ENCODE measurements around the gene PDE6A. TPM values are rescaled to one million over a fixed set of nuclear protein-coding genes. Genes with fewer than 3 reads are reported as not detected.

PDE6A gene
- total and polyA plus RNA-seq, 2 donors (not counting 3 experiments of a cell fraction or from before 2014, with no cell fraction given) = not detected

- Histone ChIP-seq H3K27ac (ENCODE audit: insufficient read depth, low read depth, low read length) (no peak overlapping the region), H3K4me1 (ENCODE audit: control insufficient read depth, extremely low read depth, insufficient read depth, low read length) (no peaks in the 10 kb centered on the region), H4K20me1 (replicated peaks; ENCODE audit: control insufficient read depth, extremely low read depth, insufficient read depth, low read length) (no peaks in the 10 kb centered on the region), H3K4me3 (replicated peaks in 1 of 3; ENCODE audit: insufficient read depth in 1 of 3, low read depth in 1 of 3, low read length in 3 of 3) (no peak overlapping the region), H3K9me1 (replicated peaks; ENCODE audit: control insufficient read depth, extremely low read depth, insufficient read depth, low read length) (no peaks in the 10 kb centered on the region), H3K9me3 (replicated peaks; ENCODE audit: control insufficient read depth, insufficient read depth, low read length) (no peaks in the 10 kb centered on the region), H3K4me2 (ENCODE audit: insufficient read depth, low read length) (no peak overlapping the region), H3K27me3 (ENCODE audit: control insufficient read depth in 2 of 2, insufficient read depth in 2 of 2, low read length in 2 of 2) (no peaks in the 10 kb centered on the region), H3K9ac (replicated peaks; ENCODE audit: extremely low read depth, insufficient read depth, low read length) (no peak overlapping the region), H3K79me2 (ENCODE audit: control insufficient read depth, insufficient read depth, low read length) (no peaks in the 10 kb centered on the region), H2AFZ (ENCODE audit: low read depth, low read length) (no peak overlapping the region), H3K36me3 (ENCODE audit: control insufficient read depth in 2 of 2, extremely low read depth in 1 of 2, insufficient read depth in 2 of 2, low read length in 2 of 2) (no peaks in the 10 kb centered on the region)
- CTCF ChIA-PET = interaction anchor here (0.9 to 13.6 kb wide), 3 partner anchors 23 to 135 kb away, joined by 3 to 149 read pairs (median 7); no protein-coding TSS in a partner anchor
- dilution Hi-C loops (cut with MboI; ENCODE audit: extremely low pct_ligation_motif_present, low sequenced_read_pairs) = no loop called here
- POLR2A ChIA-PET = interaction anchor here (1.0 kb wide), 1 partner anchor 31 kb away, joined by 3 read pairs; the partner anchor contains the start of genes HMGXB3 and TIGD6
- DNase-seq (ENCODE audit: low read depth, low spot score) (no peak), FAIRE-seq (no peak)
- intact Hi-C loops (cut with micrococcal nuclease) = no loop called here
- TF ChIP-seq, protein P1, sequence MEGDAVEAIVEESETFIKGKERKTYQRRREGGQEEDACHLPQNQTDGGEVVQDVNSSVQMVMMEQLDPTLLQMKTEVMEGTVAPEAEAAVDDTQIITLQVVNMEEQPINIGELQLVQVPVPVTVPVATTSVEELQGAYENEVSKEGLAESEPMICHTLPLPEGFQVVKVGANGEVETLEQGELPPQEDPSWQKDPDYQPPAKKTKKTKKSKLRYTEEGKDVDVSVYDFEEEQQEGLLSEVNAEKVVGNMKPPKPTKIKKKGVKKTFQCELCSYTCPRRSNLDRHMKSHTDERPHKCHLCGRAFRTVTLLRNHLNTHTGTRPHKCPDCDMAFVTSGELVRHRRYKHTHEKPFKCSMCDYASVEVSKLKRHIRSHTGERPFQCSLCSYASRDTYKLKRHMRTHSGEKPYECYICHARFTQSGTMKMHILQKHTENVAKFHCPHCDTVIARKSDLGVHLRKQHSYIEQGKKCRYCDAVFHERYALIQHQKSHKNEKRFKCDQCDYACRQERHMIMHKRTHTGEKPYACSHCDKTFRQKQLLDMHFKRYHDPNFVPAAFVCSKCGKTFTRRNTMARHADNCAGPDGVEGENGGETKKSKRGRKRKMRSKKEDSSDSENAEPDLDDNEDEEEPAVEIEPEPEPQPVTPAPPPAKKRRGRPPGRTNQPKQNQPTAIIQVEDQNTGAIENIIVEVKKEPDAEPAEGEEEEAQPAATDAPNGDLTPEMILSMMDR (IDR thresholded peaks at IDR 0.05; ENCODE audit: extremely low read depth in 1 of 2, insufficient read depth in 1 of 2, low read depth in 1 of 2, low read length in 2 of 2) = no peak
- TF ChIP-seq POLR2AphosphoS5 (IDR thresholded peaks at IDR 0.05; ENCODE audit: insufficient read depth, low read depth, low read length) = no peak
- no peak for TF ChIP-seq MYC (IDR thresholded peaks at IDR 0.05; ENCODE audit: low read depth, low read length)
- TF ChIP-seq EZH2 (IDR thresholded peaks at IDR 0.05; ENCODE audit: borderline replicate concordance, low read depth, low read length, severe bottlenecking) = no peak
- BruUV-seq (replicated peaks) = no TSS peak
These were observed 24.8 kb upstream of the PDE6A start for GRCh38 chr5:149969181-149969930.
